ENCODE measurements around the gene C1QL4.

GRCh38 chr12:49338830-49339463 is 2.0 kb upstream of the C1QL4 start:
- TF ChIP-seq POLR2A (IDR thresholded peaks at IDR 0.05) (no peak), CTCF (IDR thresholded peaks at IDR 0.05) (no peak)

Data from uterus (tissue), 2 donors.